ENCODE results near the gene CSTA.

- TF ChIP-seq CTCF (IDR thresholded peaks at IDR 0.05; ENCODE audit: insufficient read depth, low read length) (no peak), POLR2AphosphoS5 (IDR thresholded peaks at IDR 0.05; ENCODE audit: low read depth) (no peak), REST (IDR thresholded peaks at IDR 0.05; ENCODE audit: insufficient replicate concordance, low read depth) (no peak)
Measured at GRCh38 chr3:122315619-122316018, 9.4 kb upstream of the CSTA start.

Data from HL-60 (cell line).